T follicular helper cell (primary cell): Measurements from ENCODE around the gene CRISPLD2.

ENCODE experiments used
- DNase-seq: peaks from one replicate; pipeline ENCODE4 v3.0.0-alpha.2; 2020; ENCODE audit warnings: low read depth

Gene CRISPLD2

GRCh38 chr16:84953190-84953746 lies 133.5 kb downstream of the CRISPLD2 start:
- no peak for DNase-seq

- DNase-seq: no peak
These were observed 135.6 kb downstream of the CRISPLD2 start for GRCh38 chr16:84955427-84955826.

DNA sequence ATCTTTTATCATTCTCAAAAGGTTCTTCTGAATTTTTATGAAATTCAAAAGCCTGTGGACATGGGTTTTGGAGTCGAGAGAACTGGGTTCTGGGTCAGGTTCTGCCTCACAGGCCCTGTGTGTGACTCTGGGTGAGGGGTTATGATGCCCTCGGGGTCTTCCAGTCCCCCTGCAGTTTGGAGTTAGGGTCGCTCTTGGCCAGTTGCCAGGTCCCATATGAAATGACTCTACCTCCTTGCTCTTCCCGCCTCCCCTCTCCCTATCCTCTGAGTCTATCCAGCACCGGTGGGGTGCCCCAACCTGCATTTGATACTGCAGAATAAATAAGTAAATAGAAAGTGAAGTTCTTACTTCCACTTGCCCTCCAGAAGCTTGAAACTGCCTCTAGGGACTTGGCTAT lies 137.4 kb downstream of the CRISPLD2 start:
- DNase-seq: no peak

GRCh38 chr16:84957792-84958191 lies 138.0 kb downstream of the CRISPLD2 start:
- DNase-seq: no peak
